Colonic mucosa (tissue), 4 donors: ENCODE measurements around the gene CCDC97. TPM values are rescaled to one million over a fixed set of nuclear protein-coding genes. Genes with fewer than 3 reads are reported as not detected.

Source experiments
- DNase-seq: peaks from one replicate; pipeline ENCODE4 v3.0.0-alpha.2; 2020
- H3K27ac ChIP-seq: fragments of 200-600 bp; one replicate; pipeline ENCODE4 v1.8.0; 2021
- H3K27me3 ChIP-seq: fragments of 200-600 bp; one replicate; pipeline ENCODE4 v1.8.0; 2021
- H3K36me3 ChIP-seq: fragments of 200-600 bp; one replicate; pipeline ENCODE4 v1.8.0; 2021
- H3K4me1 ChIP-seq: fragments of 200-600 bp; one replicate; pipeline ENCODE4 v1.8.0; 2021; ENCODE audit warnings: mild to moderate bottlenecking
- H3K4me3 ChIP-seq: fragments of 200-600 bp; one replicate; pipeline ENCODE4 v1.8.0; 2021
- H3K9ac ChIP-seq, 2 donors: one replicate each; pipeline ENCODE4 v1.7.0; 2013; ENCODE audit warnings: control low read depth in 2 of 2, low read depth in 2 of 2, low read length in 2 of 2
- H3K9me3 ChIP-seq: fragments of 200-600 bp; one replicate; pipeline ENCODE4 v1.8.0; 2021
- CTCF ChIP-seq: fragments of 200-600 bp; IDR thresholded peaks from one replicate; pipeline ENCODE4 v1.8.0; 2022; ENCODE audit warnings: antibody characterized with exemption, mild to moderate bottlenecking
- intact Hi-C: fragments of 100-400 bp; cut with DNase I; formaldehyde crosslinking; loops from one replicate; pipeline ENCODE4 v1.14.1; 2022
- total RNA-seq, 2 donors: library from RNA; stranded (reverse); fragmentation: NEBNext Ultra II Directional in 1 of 2; extraction: Animal tissue kit (Norgen Biotek cat#: 25700) in 1 of 2; gene quantifications; one replicate each; pipeline ENCODE4 v1.2.1, GENCODE V29; 2021
- donor health status: healthy.
- donor health status: DM: no; HTN: no; CAD: no.
- donor health status: DM: no; HTN: no; CAD: no.

The CCDC97 gene
- total RNA-seq, 2 donors from 2014 or later, result 20.6 to 30.5 TPM

GRCh38 chr19:41371541-41371940 lies 61.6 kb downstream of the CCDC97 start:
- H3K4me1 ChIP-seq, result no peaks in the 10 kb centered on the region
- intact Hi-C loops, result no loop called here
- no peak overlapping the region for H3K9ac ChIP-seq

GRCh38 chr19:41372501-41372900 lies 62.5 kb downstream of the CCDC97 start:
- H3K27me3 ChIP-seq, result no peaks in the 10 kb centered on the region
- DNase-seq, result no peak
- no peaks in the 10 kb centered on the region for H3K4me1 ChIP-seq
- no peaks in the 10 kb centered on the region for H3K9me3 ChIP-seq
- H3K4me3 ChIP-seq, result no peak overlapping the region
- TF ChIP-seq CTCF, result no peak
- H3K36me3 ChIP-seq, result no peaks in the 10 kb centered on the region
- H3K9ac ChIP-seq, result no peak overlapping the region
- intact Hi-C loops, result no loop called here
- H3K27ac ChIP-seq, result no peak overlapping the region

More at GRCh38 chr19:41371541-41371940, 61.6 kb downstream of the CCDC97 start:
- TF ChIP-seq CTCF, result no peak
- Histone ChIP-seq H3K27ac (no peak overlapping the region), H3K36me3 (no peaks in the 10 kb centered on the region), H3K27me3 (no peaks in the 10 kb centered on the region), H3K4me3 (no peak overlapping the region), H3K9me3 (no peaks in the 10 kb centered on the region)
- no peak for DNase-seq

- intact Hi-C loops, result no loop called here
- no peaks in the 10 kb centered on the region for H3K36me3 ChIP-seq
- peak; percentile 76 for DNase-seq
- H3K9me3 ChIP-seq, result no peaks in the 10 kb centered on the region
- no peak for TF ChIP-seq CTCF
- no peaks in the 10 kb centered on the region for H3K4me1 ChIP-seq
- no peak overlapping the region for H3K9ac ChIP-seq
- H3K4me3 ChIP-seq, result no peak overlapping the region
- no peaks in the 10 kb centered on the region for H3K27me3 ChIP-seq
- no peak overlapping the region for H3K27ac ChIP-seq
Measured at GRCh38 chr19:41373993-41374392, 64.0 kb downstream of the CCDC97 start.

Other genes starting within 250 kb of the CCDC97 start
- gene CYP2A13, start 221.7 kb upstream of the CCDC97 start, total RNA-seq, result not detected
- not detected for gene CYP2F1, start 195.7 kb upstream of the CCDC97 start, total RNA-seq
- 100 to 1,000 TPM; 114 to 152 TPM for gene CYP2S1, start 117.0 kb upstream of the CCDC97 start, total RNA-seq
- 10 to 100 TPM in 1 of 2 donors, 1 to 10 TPM in 1; 6.2 to 21.4 TPM for gene AXL, start 90.9 kb upstream of the CCDC97 start, total RNA-seq
- gene HNRNPUL1, start 45.8 kb upstream of the CCDC97 start, total RNA-seq, result 100 to 1,000 TPM; 179 to 233 TPM
- gene TGFB1, start 43.8 kb downstream of the CCDC97 start, total RNA-seq, result 10 to 100 TPM in 1 of 2 donors, 1 to 10 TPM in 1; 7.7 to 14.6 TPM
- 10 to 100 TPM in 1 of 2 donors, 1 to 10 TPM in 1; 8.4 to 10.4 TPM for gene B9D2, start 54.0 kb downstream of the CCDC97 start, total RNA-seq
- 1 to 10 TPM; 2.0 to 3.6 TPM for gene TMEM91, start 66.4 kb downstream of the CCDC97 start, total RNA-seq
- 10 to 100 TPM; 11.5 to 33.5 TPM for gene EXOSC5, start 87.2 kb downstream of the CCDC97 start, total RNA-seq
- 10 to 100 TPM; 18.8 to 31.7 TPM for gene BCKDHA, start 87.6 kb downstream of the CCDC97 start, total RNA-seq
- gene B3GNT8, start 117.2 kb downstream of the CCDC97 start, total RNA-seq, result 10 to 100 TPM; 26.5 to 34.1 TPM
- 10 to 100 TPM; 48.0 to 61.8 TPM for gene DMAC2, start 129.7 kb downstream of the CCDC97 start, total RNA-seq
- gene ERICH4, start 133.0 kb downstream of the CCDC97 start, total RNA-seq, result not detected